ENCODE measurements around the gene KDM8.

- no peak for TF ChIP-seq CTCF (IDR thresholded peaks at IDR 0.05)
- TF ChIP-seq ZFX (IDR thresholded peaks at IDR 0.05; ENCODE audit: borderline replicate concordance), result no peak
These were observed 8.1 kb upstream of the KDM8 start for GRCh38 chr16:27195076-27195741.

Measured in 22Rv1 (cell line).